Heart right ventricle (tissue), 16 donors: ENCODE data around the gene ZNF790. TPM values are rescaled to one million over a fixed set of nuclear protein-coding genes. Genes with fewer than 3 reads are reported as not detected.

Source experiments
- ATAC-seq, 8 donors: fragments of 200-7000 bp; cut with Tn5 transposase; one replicate each; pipeline ENCODE4 v1.9.1; 2020; ENCODE audit warnings: mild to moderate bottlenecking in 8 of 8, moderate library complexity in 8 of 8, moderate number of reproducible peaks in 1 of 8
- DNase-seq, 2 donors: peaks; one replicate each; pipeline ENCODE4 v3.0.0-alpha.2; 2020
- H3K27ac ChIP-seq, 10 donors: fragments of 200-600 bp; sonication (generic) in 2 of 10; one replicate each; pipeline versions ENCODE4 v1.5.0 to v1.8.0; 2020 to 2022; ENCODE audit warnings: mild to moderate bottlenecking in 3 of 10
- H3K27me3 ChIP-seq, 7 donors: fragments of 200-600 bp; one replicate each; pipeline ENCODE4 v1.8.0; 2021 to 2022; ENCODE audit warnings: mild to moderate bottlenecking in 2 of 7
- H3K36me3 ChIP-seq, 9 donors: fragments of 200-600 bp; sonication (generic) in 1 of 9; one replicate each; pipeline versions ENCODE4 v1.5.0 to v1.8.0; 2020 to 2022; ENCODE audit warnings: mild to moderate bottlenecking in 2 of 9
- H3K4me1 ChIP-seq, 9 donors: fragments of 200-600 bp; sonication (generic) in 1 of 9; one replicate each; pipeline versions ENCODE4 v1.5.0 to v1.8.0; 2020 to 2022; ENCODE audit warnings: mild to moderate bottlenecking in 4 of 9
- H3K4me3 ChIP-seq, 10 donors: fragments of 200-600 bp; sonication (generic) in 2 of 10; one replicate each; pipeline versions ENCODE4 v1.5.0 to v1.8.0; 2020 to 2022; ENCODE audit warnings: mild to moderate bottlenecking in 7 of 10, moderate library complexity in 2 of 10
- H3K9me3 ChIP-seq, 11 donors: fragments of 200-600 bp in 10 of 11; sonication (generic) in 2 of 11; one replicate each; pipeline versions ENCODE4 v1.5.0 to v1.8.0; 2013 to 2022; ENCODE audit warnings: mild to moderate bottlenecking in 2 of 11, control low read depth in 1 of 11, moderate library complexity in 1 of 11
- WGBS, 2 donors: extraction: QIAGEN DNeasy Blood & Tissue Kit; methylation state at CpG; one replicate each; pipeline ENCODE4 v1.1.7; 2013; ENCODE audit warnings: inconsistent platforms in 1 of 2; 5-methylcytosine and 5-hydroxymethylcytosine counted together
- intact Hi-C, 10 donors: fragments of 100-400 bp; cut with DNase I; formaldehyde crosslinking; loops; one replicate each; pipeline versions ENCODE4 v1.11.1 to v1.14.2; 2022
- polyA plus RNA-seq, 2 donors: library from polyadenylated mRNA; stranded (reverse); fragments of 200-250 nt; gene quantifications; one replicate each; pipeline ENCODE4 v1.2.3, GENCODE V29; 2013
- total RNA-seq, 10 donors: library from RNA; stranded (reverse); fragmentation: NEBNext Ultra II Directional in 3 of 10; extraction: Animal tissue kit (Norgen Biotek cat#: 25700) in 3 of 10; gene quantifications; one replicate each; pipeline versions ENCODE4 v1.2.1 to v1.2.4, GENCODE V29; 2021 to 2023
- TF ChIP-seq, protein P1 (sequence below), 9 donors: fragments of 200-600 bp; sonication (generic) in 2 of 9; IDR thresholded peaks; one replicate each; pipeline versions ENCODE4 v1.5.0 to v1.8.0; 2021 to 2022; ENCODE audit warnings: antibody characterized with exemption in 9 of 9, mild to moderate bottlenecking in 5 of 9, moderate library complexity in 1 of 9
- donor health status: Arrhythmogenic right ventricular cardiomyopathy.
- donor health status: ischemic (EF 13 %, LVEDD 7.1; RV severe dilation, severe dysfunction).
- donor health status: healthy with polysubstance abuse.
- donor health status: DM: no; HTN: yes; CAD: no.
- donor health status: DM: no; HTN: no; CAD: no.
- donor health status: ischemic (EF 25% LVEDD 6.9; RV normal size, moderate dysfunction).
- donor health status: ischemic (EF 25% LVEDD 5.7; RV mildly dilated, moderate dysfunction).
- donor health status: healthy.
- donor health status: DM: yes; HTN: yes; CAD: no.
- donor health status: Ischemic cardiomyopathy.
- donor health status: ischemic (EF 35%, LVEDD 5.7; RV mildly dilated, moderate dysfunction).
- donor health status: nonischemic (EF 11% LVEDD 7.7; RV severe dilation, severe dysfunction).
- donor health status: DM: yes; HTN: yes; CAD: no.
- donor health status: PGD.
- donor health status: ischemic (EF 29% LVEDD 5.4; RV normal size, mild dysfunction).
- donor health status: nonischemic (EF 23%, LVEDD 6.1; RV moderate dilation, normal function).

ZNF790 gene
- total and polyA plus RNA-seq, 12 donors = 2.3 to 11.8 (median 8.5) TPM

DNA sequence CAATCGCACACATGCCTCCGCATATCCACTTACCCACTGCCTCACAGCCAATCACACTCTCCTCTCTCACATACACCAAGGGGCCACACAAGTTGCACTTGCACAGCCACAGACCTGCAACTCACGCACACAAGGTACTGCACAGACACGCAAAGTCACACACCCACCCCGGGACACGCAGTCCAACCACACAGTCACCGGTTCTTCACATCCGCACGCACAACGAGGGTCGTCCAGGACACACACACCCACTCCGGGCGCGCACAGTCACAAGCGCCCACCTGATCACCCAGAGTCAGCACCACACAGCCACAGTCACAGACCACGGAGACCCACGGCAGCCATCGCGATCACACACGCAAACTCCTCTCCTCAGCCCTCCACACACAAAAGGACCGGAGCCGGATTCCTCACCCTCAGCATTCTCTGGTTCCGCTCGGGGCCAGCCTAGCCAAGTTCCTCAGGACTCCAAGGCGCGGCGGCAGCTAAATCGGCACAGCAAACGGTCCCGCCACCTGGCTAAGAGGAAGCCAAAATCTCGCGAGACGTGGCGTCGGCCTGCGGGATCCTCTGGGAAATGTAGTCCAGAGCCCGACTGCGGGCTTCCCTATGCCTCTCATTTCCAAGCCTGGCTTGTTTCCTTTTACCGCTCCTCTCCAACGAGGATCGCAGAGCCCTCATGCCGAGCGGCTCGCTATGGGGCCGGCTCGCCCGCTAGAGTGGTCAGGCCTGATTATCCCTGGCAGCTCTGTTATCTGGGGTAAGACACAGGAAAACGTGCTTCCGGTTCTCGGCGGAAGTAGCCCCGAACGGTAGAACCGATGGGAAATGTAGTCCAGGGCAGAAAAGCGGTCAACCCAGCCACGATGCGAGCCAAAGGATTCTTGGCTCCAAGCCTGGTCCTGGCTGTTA is 65.6 kb downstream of the ZNF790 start, which contains the start of gene ZNF850:
Gene ZNF850 (minus strand): TSS at position 497 of the 912 bp plus-strand sequence. CDS start 10,201 bp downstream, outside the sequence.
- peak; percentile 94 to 98 (median 98) for ATAC-seq

DNA sequence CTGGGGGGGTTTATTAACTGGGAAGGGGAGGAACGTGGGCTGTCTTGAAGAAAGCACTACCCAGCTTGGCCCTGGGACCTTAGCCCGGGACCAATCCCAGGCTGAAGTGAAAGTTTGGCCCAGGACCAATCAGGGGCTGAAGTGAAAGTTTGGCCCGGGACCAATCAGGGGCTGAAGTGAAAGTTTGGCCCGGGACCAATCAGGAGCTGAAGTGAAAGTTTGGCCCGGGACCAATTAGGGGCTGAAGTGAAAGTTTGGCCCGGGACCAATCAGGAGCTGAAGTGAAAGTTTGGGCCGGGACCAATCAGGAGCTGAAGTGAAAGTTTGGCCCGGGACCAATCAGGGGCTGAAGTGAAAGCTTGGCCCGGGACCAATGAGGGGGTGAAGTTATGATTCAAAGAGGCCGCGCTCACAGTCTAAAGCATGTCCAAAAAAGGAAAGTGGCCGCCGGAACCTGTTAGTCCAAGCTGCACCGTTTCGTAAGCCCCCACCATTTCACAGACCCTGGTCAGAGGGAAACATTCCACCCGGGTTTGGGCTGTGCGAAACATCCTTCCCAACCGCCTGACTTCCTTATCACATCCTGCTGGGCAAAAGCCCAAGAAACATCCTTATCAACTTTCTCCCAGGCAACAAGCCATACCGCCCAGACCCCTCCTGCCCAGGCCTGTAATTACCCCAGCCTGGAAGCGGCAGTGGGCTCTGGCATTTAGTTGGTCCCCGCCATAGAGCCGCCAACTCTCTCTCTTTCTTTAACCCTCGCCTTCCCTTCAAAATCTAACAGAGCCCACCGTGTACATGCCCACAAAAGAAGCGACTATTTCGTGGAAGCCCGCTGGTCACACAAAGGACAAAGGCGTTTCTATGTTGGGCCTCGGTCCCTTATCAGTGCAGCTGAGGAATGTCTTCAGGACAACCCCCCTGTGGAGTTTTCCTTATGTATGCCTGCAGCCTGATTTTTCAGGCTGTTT is 66.6 kb downstream of the ZNF790 start:
- TF ChIP-seq, protein P1, sequence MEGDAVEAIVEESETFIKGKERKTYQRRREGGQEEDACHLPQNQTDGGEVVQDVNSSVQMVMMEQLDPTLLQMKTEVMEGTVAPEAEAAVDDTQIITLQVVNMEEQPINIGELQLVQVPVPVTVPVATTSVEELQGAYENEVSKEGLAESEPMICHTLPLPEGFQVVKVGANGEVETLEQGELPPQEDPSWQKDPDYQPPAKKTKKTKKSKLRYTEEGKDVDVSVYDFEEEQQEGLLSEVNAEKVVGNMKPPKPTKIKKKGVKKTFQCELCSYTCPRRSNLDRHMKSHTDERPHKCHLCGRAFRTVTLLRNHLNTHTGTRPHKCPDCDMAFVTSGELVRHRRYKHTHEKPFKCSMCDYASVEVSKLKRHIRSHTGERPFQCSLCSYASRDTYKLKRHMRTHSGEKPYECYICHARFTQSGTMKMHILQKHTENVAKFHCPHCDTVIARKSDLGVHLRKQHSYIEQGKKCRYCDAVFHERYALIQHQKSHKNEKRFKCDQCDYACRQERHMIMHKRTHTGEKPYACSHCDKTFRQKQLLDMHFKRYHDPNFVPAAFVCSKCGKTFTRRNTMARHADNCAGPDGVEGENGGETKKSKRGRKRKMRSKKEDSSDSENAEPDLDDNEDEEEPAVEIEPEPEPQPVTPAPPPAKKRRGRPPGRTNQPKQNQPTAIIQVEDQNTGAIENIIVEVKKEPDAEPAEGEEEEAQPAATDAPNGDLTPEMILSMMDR (IDR thresholded peaks at IDR 0.05) = no peak
- H3K36me3 ChIP-seq = peaks cover 0 to 22% (median 4%) of the 10 kb centered on the region in 9 donors
- peak overlapping the region; percentile 26 to 96 (median 72) for H3K4me3 ChIP-seq
- peaks cover 0 to 79% (median 15%) of the 10 kb centered on the region in 11 donors for H3K9me3 ChIP-seq
- H3K4me1 ChIP-seq = peaks cover 0 to 26% (median 17%) of the 10 kb centered on the region in 9 donors
- peak; percentile 48 to 90 for DNase-seq
- ATAC-seq = peak; percentile 12 to 69 (median 58)
- H3K27ac ChIP-seq = peak overlapping the region; percentile 20 to 92 (median 85)
- intact Hi-C loops = loop anchor here in 4 of 10 donors (1.0 to 10.0 kb wide), 9 partner anchors 25 to 146 kb away; partner anchors contain the start of genes ZNF790 (in 3 of the 4), ZNF345 (in 2 of the 4), ZNF567 (in 1 of the 4) and ZNF568 (in 1 of the 4)
- H3K27me3 ChIP-seq = no peaks in the 10 kb centered on the region
- 0 to 1% methylated on average over 29 of the region's 29 CpGs for WGBS, 2 donors

More for the DNA sequence above, 65.6 kb downstream of the ZNF790 start, which contains the start of gene ZNF850:
- peaks cover 0 to 26% (median 17%) of the 10 kb centered on the region in 9 donors for H3K4me1 ChIP-seq
- peaks cover 0 to 79% (median 10%) of the 10 kb centered on the region in 11 donors for H3K9me3 ChIP-seq
- peaks cover 0 to 13% (median 0%) of the 10 kb centered on the region in 9 donors for H3K36me3 ChIP-seq
- intact Hi-C loops = loop anchor here in 5 of 10 donors (1.0 to 10.0 kb wide), 8 partner anchors 24 to 145 kb away; partner anchors contain the start of genes ZNF790 (in 3 of the 5), ZNF345 (in 2 of the 5), ZNF567 (in 1 of the 5) and ZNF568 (in 1 of the 5)
- peak; percentile 96 for DNase-seq
- H3K4me3 ChIP-seq = peak within 1 kb of the TSS; percentile 26 to 96 (median 72)
- H3K27me3 ChIP-seq = no peaks in the 10 kb centered on the region
- WGBS, 2 donors = 0 to 1% methylated on average over 57 of the region's 57 CpGs
- TF ChIP-seq, protein P1 (IDR thresholded peaks at IDR 0.05) = no peak
- H3K27ac ChIP-seq = peak within 1 kb of the TSS; percentile 20 to 92 (median 85)

Other genes with a start within 250 kb of the ZNF790 start
- 10 to 100 TPM; 13.2 to 22.2 (median 17.8) TPM for gene ZNF382, start 233.1 kb downstream of the ZNF790 start, total RNA-seq
- 1 to 10 TPM; 2.6 to 5.6 TPM for gene ZNF382, start 233.1 kb downstream of the ZNF790 start, polyA plus RNA-seq
- gene ZNF461, start 171.6 kb downstream of the ZNF790 start, total RNA-seq = 1 to 10 TPM; 4.4 to 8.5 (median 7.0) TPM
- gene ZNF461, start 171.6 kb downstream of the ZNF790 start, polyA plus RNA-seq = 1 to 10 TPM; 2.3 to 5.3 TPM
- gene ZNF567, start 150.8 kb downstream of the ZNF790 start, total RNA-seq = 1 to 10 TPM; 1.9 to 4.7 (median 3.7) TPM
- 1 to 10 TPM; 2.1 to 2.3 TPM for gene ZNF567, start 150.8 kb downstream of the ZNF790 start, polyA plus RNA-seq
- gene ZNF850, start 65.6 kb downstream of the ZNF790 start, total RNA-seq = 1 to 10 TPM; 1.9 to 7.9 (median 4.7) TPM
- under 1 TPM; 0.80 to 0.88 TPM for gene ZNF850, start 65.6 kb downstream of the ZNF790 start, polyA plus RNA-seq
- gene ZNF345, start 12.5 kb upstream of the ZNF790 start, total RNA-seq = 1 to 10 TPM; 2.2 to 4.5 (median 3.0) TPM
- 1 to 10 TPM; 1.4 to 3.7 TPM for gene ZNF345, start 12.5 kb upstream of the ZNF790 start, polyA plus RNA-seq
- gene ZNF829, start 77.9 kb upstream of the ZNF790 start, total RNA-seq = 1 to 10 TPM; 1.4 to 4.1 (median 2.8) TPM
- gene ZNF829, start 77.9 kb upstream of the ZNF790 start, polyA plus RNA-seq = 1 to 10 TPM in 1 of 2 donors, under 1 TPM in 1; 0.78 to 1.0 TPM
- gene ZNF568, start 77.9 kb upstream of the ZNF790 start, total RNA-seq = 10 to 100 TPM in 3 of 10 donors, 1 to 10 TPM in 7; 6.9 to 11.5 (median 9.1) TPM
- gene ZNF568, start 77.9 kb upstream of the ZNF790 start, polyA plus RNA-seq = 1 to 10 TPM; 2.7 to 4.3 TPM
- 10 to 100 TPM in 2 of 10 donors, 1 to 10 TPM in 8; 5.2 to 12.5 (median 8.5) TPM for gene ZNF420, start 240.0 kb upstream of the ZNF790 start, total RNA-seq
- gene ZNF420, start 240.0 kb upstream of the ZNF790 start, polyA plus RNA-seq = 1 to 10 TPM; 2.7 to 3.0 TPM